Measurements from ENCODE around the gene THAP8.
"Not testable (repeated sequence)": the region's sequence is repeated elsewhere in the genome, so short reads cannot be mapped to it uniquely, and the experiment has no call there.

The THAP8 gene

DNA sequence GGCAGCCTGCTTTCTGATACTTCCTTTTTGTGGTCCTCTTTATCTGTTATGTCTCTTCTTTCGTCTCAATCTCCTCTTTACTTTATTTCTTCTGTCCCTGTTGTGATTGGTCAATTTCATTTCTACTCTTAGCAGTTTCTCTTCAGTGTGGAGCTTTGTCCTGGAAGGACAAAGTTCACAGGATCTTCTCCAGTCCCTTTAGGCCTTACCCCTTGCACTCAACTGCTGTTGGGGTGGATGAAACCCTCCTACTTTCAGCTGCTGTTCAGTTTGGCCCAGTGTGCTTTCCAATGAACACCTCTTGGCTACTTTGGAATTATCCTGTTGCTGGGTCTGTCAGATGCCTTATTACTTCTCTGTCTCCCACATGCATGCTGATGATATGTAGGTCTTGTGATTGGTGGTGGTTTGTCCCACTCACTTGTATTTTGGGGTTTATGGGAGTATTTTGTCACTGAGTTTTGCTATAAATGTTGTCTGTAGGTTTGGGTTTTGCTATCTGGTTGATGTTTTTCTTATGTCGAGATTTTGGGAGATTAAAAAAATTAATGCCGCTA, 25.4 kb upstream of the THAP8 start:
- H3K9ac ChIP-seq (ENCODE audit: low read length) = no peak overlapping the region
- no peaks in the 10 kb centered on the region for H3K9me3 ChIP-seq (ENCODE audit: insufficient read depth, low read length)
- H3K4me3 ChIP-seq (ENCODE audit: insufficient read depth, low read length, poor library complexity, severe bottlenecking) = no peak overlapping the region
- peaks cover 18% of the 10 kb centered on the region; the same call in 1 of the 2 replicates for H3K36me3 ChIP-seq (ENCODE audit: low read length)
- H3K27ac ChIP-seq (ENCODE audit: low read depth, low read length) = no peak overlapping the region
- H3K4me2 ChIP-seq (ENCODE audit: low read depth, low read length, poor library complexity, severe bottlenecking) = no peak overlapping the region
- no peaks in the 10 kb centered on the region for H3K79me2 ChIP-seq (ENCODE audit: insufficient read depth, low read length)
- 0 out of 2 replicates have a peak, but pooled peaks cover 4% of the 10 kb centered on the region for H3F3A ChIP-seq (ENCODE audit: insufficient read depth)
- no peak overlapping the region for H2AFZ ChIP-seq (ENCODE audit: low read depth, low read length, severe bottlenecking)
- no peak for TF ChIP-seq EZH2phosphoT487 (conservative IDR thresholded peaks at IDR 0.05; ENCODE audit: low read length)
- TF ChIP-seq, protein P1, sequence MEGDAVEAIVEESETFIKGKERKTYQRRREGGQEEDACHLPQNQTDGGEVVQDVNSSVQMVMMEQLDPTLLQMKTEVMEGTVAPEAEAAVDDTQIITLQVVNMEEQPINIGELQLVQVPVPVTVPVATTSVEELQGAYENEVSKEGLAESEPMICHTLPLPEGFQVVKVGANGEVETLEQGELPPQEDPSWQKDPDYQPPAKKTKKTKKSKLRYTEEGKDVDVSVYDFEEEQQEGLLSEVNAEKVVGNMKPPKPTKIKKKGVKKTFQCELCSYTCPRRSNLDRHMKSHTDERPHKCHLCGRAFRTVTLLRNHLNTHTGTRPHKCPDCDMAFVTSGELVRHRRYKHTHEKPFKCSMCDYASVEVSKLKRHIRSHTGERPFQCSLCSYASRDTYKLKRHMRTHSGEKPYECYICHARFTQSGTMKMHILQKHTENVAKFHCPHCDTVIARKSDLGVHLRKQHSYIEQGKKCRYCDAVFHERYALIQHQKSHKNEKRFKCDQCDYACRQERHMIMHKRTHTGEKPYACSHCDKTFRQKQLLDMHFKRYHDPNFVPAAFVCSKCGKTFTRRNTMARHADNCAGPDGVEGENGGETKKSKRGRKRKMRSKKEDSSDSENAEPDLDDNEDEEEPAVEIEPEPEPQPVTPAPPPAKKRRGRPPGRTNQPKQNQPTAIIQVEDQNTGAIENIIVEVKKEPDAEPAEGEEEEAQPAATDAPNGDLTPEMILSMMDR (IDR thresholded peaks at IDR 0.05; ENCODE audit: insufficient read depth, low read length, poor library complexity, severe bottlenecking) = no peak
- H3K27me3 ChIP-seq (ENCODE audit: low read length) = no peaks in the 10 kb centered on the region
- H4K20me1 ChIP-seq (ENCODE audit: low read depth, low read length) = no peaks in the 10 kb centered on the region
- no peaks in the 10 kb centered on the region for H3K9me2 ChIP-seq (replicated peaks; ENCODE audit: insufficient read depth, low read length)

DNA sequence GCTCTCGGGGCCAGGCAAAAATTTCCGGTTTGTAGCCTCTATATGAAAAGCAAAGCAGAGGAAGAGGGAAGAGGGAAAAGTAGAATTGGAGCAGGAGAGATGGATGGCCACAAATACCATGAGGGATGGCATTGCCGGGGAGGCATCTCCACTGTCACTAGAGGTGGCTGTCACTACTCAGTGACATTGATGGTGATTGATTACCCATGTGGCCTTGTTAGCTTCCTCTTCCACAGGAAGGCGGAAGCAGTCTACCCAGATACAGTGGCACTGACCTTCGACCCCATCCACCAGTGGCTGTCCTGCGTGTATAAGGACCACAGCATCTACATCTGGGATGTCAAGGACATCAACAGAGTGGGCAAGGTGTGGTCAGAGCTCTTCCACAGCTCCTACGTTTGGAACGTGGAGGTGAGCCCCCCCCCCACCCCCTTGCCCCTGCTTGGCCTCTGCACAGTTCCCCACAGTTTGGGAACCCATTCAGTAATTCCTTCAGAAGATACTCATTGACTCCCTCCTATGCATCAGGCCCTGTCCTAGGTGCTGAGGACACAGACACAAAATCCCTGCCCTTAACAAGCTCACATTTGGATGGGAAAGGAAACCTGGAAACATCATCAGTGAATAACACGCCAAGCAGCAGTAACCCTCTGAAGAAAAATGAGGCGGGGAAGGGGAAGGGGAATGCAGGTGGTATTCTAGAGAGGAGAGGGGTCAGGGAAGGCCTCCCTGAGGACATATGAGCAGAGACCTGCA, 19.2 kb upstream of the THAP8 start:
- no peaks in the 10 kb centered on the region for H3K9me3 ChIP-seq (ENCODE audit: insufficient read depth, low read length)
- H2AFZ ChIP-seq (ENCODE audit: low read depth, low read length, severe bottlenecking) = no peak overlapping the region
- no peak overlapping the region for H3K4me3 ChIP-seq (ENCODE audit: insufficient read depth, low read length, poor library complexity, severe bottlenecking)
- no peak overlapping the region for H3K9ac ChIP-seq (ENCODE audit: low read length)
- peaks cover 9% of the 10 kb centered on the region; the same call in 1 of the 2 replicates for H3K36me3 ChIP-seq (ENCODE audit: low read length)
- H3K4me2 ChIP-seq (ENCODE audit: low read depth, low read length, poor library complexity, severe bottlenecking) = no peak overlapping the region
- 0 out of 2 replicates have a peak, but pooled peaks cover 4% of the 10 kb centered on the region for H3F3A ChIP-seq (ENCODE audit: insufficient read depth)
- no peaks in the 10 kb centered on the region for H4K20me1 ChIP-seq (ENCODE audit: low read depth, low read length)
- H3K27me3 ChIP-seq (ENCODE audit: low read length) = no peaks in the 10 kb centered on the region
- no peaks in the 10 kb centered on the region for H3K9me2 ChIP-seq (replicated peaks; ENCODE audit: insufficient read depth, low read length)
- no peaks in the 10 kb centered on the region for H3K79me2 ChIP-seq (ENCODE audit: insufficient read depth, low read length)
- H3K27ac ChIP-seq (ENCODE audit: low read depth, low read length) = no peak overlapping the region
- TF ChIP-seq EZH2phosphoT487 (conservative IDR thresholded peaks at IDR 0.05; ENCODE audit: low read length) = no peak
- TF ChIP-seq, protein P1 (IDR thresholded peaks at IDR 0.05; ENCODE audit: insufficient read depth, low read length, poor library complexity, severe bottlenecking) = no peak

DNA sequence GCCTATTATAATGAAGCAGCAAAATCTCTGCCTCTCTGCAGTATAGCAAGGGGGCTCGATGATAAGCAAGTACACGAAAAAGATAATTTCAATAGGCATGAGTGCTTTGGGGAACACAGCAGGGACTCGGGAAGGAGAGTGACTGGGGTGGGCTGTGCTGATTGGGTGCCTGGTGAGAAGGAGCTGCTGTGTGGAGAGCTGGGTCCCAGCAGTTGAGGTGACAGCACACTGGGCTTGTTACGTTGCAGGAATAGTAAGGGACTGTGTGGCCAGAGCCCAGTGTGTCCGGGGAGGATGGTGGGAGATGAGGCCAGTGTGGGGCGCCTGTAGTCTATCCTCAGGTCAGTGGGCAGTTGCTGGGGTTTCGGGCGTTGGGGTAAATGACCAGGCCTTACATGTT, 18.0 kb upstream of the THAP8 start:
- no peaks in the 10 kb centered on the region for H3K79me2 ChIP-seq (ENCODE audit: insufficient read depth, low read length)
- TF ChIP-seq, protein P1 (IDR thresholded peaks at IDR 0.05; ENCODE audit: insufficient read depth, low read length, poor library complexity, severe bottlenecking) = no peak
- no peak for TF ChIP-seq EZH2phosphoT487 (conservative IDR thresholded peaks at IDR 0.05; ENCODE audit: low read length)
- H2AFZ ChIP-seq (ENCODE audit: low read depth, low read length, severe bottlenecking) = no peak overlapping the region
- H3K36me3 ChIP-seq (ENCODE audit: low read length) = peaks cover 9% of the 10 kb centered on the region; the same call in 1 of the 2 replicates
- H3K4me3 ChIP-seq (ENCODE audit: insufficient read depth, low read length, poor library complexity, severe bottlenecking) = no peak overlapping the region
- H3F3A ChIP-seq (ENCODE audit: insufficient read depth) = 0 out of 2 replicates have a peak, but pooled peaks cover 4% of the 10 kb centered on the region
- no peaks in the 10 kb centered on the region for H4K20me1 ChIP-seq (ENCODE audit: low read depth, low read length)
- no peaks in the 10 kb centered on the region for H3K27me3 ChIP-seq (ENCODE audit: low read length)
- H3K9ac ChIP-seq (ENCODE audit: low read length) = no peak overlapping the region
- H3K27ac ChIP-seq (ENCODE audit: low read depth, low read length) = no peak overlapping the region
- H3K9me2 ChIP-seq (replicated peaks; ENCODE audit: insufficient read depth, low read length) = no peaks in the 10 kb centered on the region
- H3K9me3 ChIP-seq (ENCODE audit: insufficient read depth, low read length) = no peaks in the 10 kb centered on the region
- H3K4me2 ChIP-seq (ENCODE audit: low read depth, low read length, poor library complexity, severe bottlenecking) = no peak overlapping the region

DNA sequence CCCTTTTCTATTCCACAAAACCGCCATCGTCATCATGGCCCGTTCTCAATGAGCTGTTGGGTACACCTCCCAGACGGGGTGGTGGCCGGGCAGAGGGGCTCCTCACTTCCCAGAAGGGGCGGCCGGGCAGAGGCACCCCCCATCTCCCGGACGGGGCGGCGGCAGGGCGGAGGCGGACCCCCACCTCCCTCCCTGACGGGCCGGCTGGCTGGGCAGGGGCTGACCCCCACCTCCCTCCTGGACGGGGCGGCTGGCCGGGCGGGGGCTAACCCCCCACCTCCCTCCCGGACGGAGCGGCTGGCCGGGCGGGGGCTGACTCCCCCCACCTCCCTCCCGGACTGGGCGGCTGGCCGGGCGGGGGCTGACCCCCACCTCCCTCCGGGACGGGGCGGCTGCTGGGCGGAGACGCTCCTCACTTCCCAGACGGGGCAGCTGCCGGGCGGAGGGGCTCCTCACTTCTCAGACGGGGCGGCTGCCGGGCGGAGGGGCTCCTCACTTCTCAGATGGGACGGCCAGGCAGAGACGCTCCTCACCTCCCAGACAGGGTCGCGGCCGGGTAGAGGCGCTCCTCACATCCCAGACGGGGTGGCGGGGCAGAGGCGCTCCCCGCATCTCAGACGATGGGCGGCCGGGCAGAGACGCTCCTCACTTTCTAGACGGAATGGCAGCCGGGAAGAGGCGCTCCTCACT, 14.9 kb upstream of the THAP8 start:
- not testable (repeated sequence) for H4K20me1 ChIP-seq (ENCODE audit: low read depth, low read length); H3K27me3 ChIP-seq (ENCODE audit: low read length); H3K79me2 ChIP-seq (ENCODE audit: insufficient read depth, low read length); H3K27ac ChIP-seq (ENCODE audit: low read depth, low read length); H3K9ac ChIP-seq (ENCODE audit: low read length); H2AFZ ChIP-seq (ENCODE audit: low read depth, low read length, severe bottlenecking); H3K9me2 ChIP-seq (replicated peaks; ENCODE audit: insufficient read depth, low read length); H3K9me3 ChIP-seq (ENCODE audit: insufficient read depth, low read length); H3K4me3 ChIP-seq (ENCODE audit: insufficient read depth, low read length, poor library complexity, severe bottlenecking); H3F3A ChIP-seq (ENCODE audit: insufficient read depth); H3K4me2 ChIP-seq (ENCODE audit: low read depth, low read length, poor library complexity, severe bottlenecking); H3K36me3 ChIP-seq (ENCODE audit: low read length)

Data from SU-DHL-6 (cell line).